Pancreas (tissue), 10 donors: ENCODE data around the gene SLITRK1. TPM values are rescaled to one million over a fixed set of nuclear protein-coding genes. Genes with fewer than 3 reads are reported as not detected.

Experiments
- ATAC-seq, 4 donors: fragments of 200-7000 bp; cut with Tn5 transposase; one replicate each; pipeline versions ENCODE4 v1.8.0 to v1.9.1; 2020; ENCODE audit warnings: mild to moderate bottlenecking in 4 of 4, moderate library complexity in 4 of 4
- DNase-seq, 6 donors: peaks; one replicate each; pipeline ENCODE4 v3.0.0-alpha.2; 2020
- FAIRE-seq: peaks from 2 replicates; lab custom pipeline; 2012; peaks lifted over from hg19 to GRCh38; lab: Jason Lieb, UNC
- H3K27ac ChIP-seq, 4 donors: fragments of 200-600 bp; sonication (generic); 1 replicate in 3 of 4; 2 replicates in 1 of 4; pipeline versions ENCODE4 v1.5.0 to v1.8.0; 2020
- H3K27me3 ChIP-seq, 4 donors: fragments of 200-600 bp; one replicate each; pipeline ENCODE4 v1.8.0; 2021
- H3K36me3 ChIP-seq, 3 donors: fragments of 200-600 bp; sonication (generic) in 1 of 3; one replicate each; pipeline versions ENCODE4 v1.5.0 to v1.8.0; 2020 to 2021
- H3K4me1 ChIP-seq, 3 donors: fragments of 200-600 bp; one replicate each; pipeline ENCODE4 v1.8.0; 2021
- H3K4me3 ChIP-seq, 4 donors: fragments of 200-600 bp; sonication (generic) in 2 of 4; one replicate each; pipeline versions ENCODE4 v1.5.0 to v1.8.0; 2020 to 2021
- H3K9me3 ChIP-seq, 4 donors: fragments of 200-600 bp; one replicate each; pipeline ENCODE4 v1.8.0; 2021
- WGBS, 2 donors: extraction: QIAGEN DNeasy Blood & Tissue Kit; methylation state at CpG; one replicate each; pipeline ENCODE4 v1.1.7; 2013; 5-methylcytosine and 5-hydroxymethylcytosine counted together
- intact Hi-C, 3 donors: fragments of 100-400 bp; cut with DNase I; formaldehyde crosslinking; loops; one replicate each; pipeline versions ENCODE4 v1.11.1 to v1.14.2; 2022
- polyA plus RNA-seq, 2 donors: library from polyadenylated mRNA; stranded (reverse); fragments of 200-250 nt; gene quantifications; one replicate each; pipeline ENCODE4 v1.2.3, GENCODE V29; 2013
- total RNA-seq, 6 donors: library from RNA; stranded (reverse); fragmentation: NEBNext Ultra II Directional in 4 of 6; extraction: Animal tissue kit (Norgen Biotek cat#: 25700) in 4 of 6; gene quantifications; one replicate each; pipeline versions ENCODE4 v1.2.1 to v1.2.4, GENCODE V29; 2021 to 2023
- TF ChIP-seq, protein P1 (sequence below), 4 donors: fragments of 200-600 bp; sonication (generic) in 3 of 4; IDR thresholded peaks; one replicate each; pipeline versions ENCODE4 v1.5.0 to v1.8.0; 2021; ENCODE audit warnings: antibody characterized with exemption in 4 of 4
- donor health status: healthy with polysubstance abuse.
- donor health status: DM: no; HTN: no; CAD: no; lungs with moderate emphysema.
- donor health status: DM: no; HTN: no; CAD: no.
- donor health status: control.
- donor health status: control.
- donor health status: Bipolar disorder and iron deficiency.
- donor health status: DM: yes; HTN: yes; CAD: no.
- donor health status: DM: no; HTN: no; CAD: no.
- donor health status: DM: no; HTN: no; CAD: no.
- donor health status: DM: yes; HTN: yes; CAD: no.

SLITRK1 gene
- total and polyA plus RNA-seq, 8 donors, result 0.18 to 1.0 (median 0.27) TPM

DNA sequence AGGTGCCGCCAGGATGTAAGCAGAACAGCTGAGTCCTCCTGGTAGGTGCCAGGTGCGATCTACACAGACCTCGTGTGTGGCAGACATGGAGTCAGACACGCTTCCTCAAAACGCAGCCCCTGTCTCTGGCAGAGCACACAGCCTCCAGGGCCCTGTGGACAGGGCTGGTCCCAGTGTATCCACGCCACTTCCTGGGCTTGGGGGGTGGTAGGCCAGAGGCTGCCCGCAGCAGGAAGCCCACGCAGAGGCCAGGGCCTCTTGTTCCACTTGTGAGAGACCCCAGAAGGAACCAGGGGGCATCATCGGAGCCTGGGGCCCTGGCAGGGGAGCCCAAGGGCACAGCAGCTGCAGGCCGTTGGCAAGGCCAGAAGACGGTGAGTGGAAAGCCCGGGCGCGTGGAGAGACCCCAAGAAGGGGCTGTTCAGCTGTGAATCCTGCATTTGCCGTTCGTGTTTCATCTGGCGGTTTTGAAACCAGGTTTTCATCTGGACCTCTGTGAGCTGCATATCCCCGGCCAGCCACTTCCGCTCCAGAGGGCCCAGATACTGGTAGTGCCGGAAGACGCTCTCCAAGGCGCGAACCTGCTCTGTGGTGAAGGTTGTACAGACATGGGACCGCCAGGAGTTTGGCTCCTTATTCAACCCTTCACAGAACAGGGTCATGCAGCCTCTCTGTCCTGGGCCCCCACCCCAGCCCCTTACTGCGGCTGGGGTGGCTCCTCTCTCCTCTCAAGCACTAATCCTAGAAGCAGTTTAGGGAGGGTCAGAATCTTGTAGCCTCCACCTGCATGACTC, 25.1 kb upstream of the SLITRK1 start:
- intact Hi-C loops, result no loop called here
- 94 to 95% methylated on average over 25 of the region's 25 CpGs for WGBS, 2 donors
- no peak for FAIRE-seq
- no peak overlapping the region for H3K27ac ChIP-seq
- no peaks in the 10 kb centered on the region for H3K9me3 ChIP-seq
- TF ChIP-seq, protein P1, sequence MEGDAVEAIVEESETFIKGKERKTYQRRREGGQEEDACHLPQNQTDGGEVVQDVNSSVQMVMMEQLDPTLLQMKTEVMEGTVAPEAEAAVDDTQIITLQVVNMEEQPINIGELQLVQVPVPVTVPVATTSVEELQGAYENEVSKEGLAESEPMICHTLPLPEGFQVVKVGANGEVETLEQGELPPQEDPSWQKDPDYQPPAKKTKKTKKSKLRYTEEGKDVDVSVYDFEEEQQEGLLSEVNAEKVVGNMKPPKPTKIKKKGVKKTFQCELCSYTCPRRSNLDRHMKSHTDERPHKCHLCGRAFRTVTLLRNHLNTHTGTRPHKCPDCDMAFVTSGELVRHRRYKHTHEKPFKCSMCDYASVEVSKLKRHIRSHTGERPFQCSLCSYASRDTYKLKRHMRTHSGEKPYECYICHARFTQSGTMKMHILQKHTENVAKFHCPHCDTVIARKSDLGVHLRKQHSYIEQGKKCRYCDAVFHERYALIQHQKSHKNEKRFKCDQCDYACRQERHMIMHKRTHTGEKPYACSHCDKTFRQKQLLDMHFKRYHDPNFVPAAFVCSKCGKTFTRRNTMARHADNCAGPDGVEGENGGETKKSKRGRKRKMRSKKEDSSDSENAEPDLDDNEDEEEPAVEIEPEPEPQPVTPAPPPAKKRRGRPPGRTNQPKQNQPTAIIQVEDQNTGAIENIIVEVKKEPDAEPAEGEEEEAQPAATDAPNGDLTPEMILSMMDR (IDR thresholded peaks at IDR 0.05), result no peak
- no peaks in the 10 kb centered on the region for H3K4me1 ChIP-seq
- no peak overlapping the region for H3K4me3 ChIP-seq
- no peak for ATAC-seq
- no peaks in the 10 kb centered on the region for H3K36me3 ChIP-seq
- no peaks in the 10 kb centered on the region for H3K27me3 ChIP-seq
- DNase-seq, result no peak

DNA sequence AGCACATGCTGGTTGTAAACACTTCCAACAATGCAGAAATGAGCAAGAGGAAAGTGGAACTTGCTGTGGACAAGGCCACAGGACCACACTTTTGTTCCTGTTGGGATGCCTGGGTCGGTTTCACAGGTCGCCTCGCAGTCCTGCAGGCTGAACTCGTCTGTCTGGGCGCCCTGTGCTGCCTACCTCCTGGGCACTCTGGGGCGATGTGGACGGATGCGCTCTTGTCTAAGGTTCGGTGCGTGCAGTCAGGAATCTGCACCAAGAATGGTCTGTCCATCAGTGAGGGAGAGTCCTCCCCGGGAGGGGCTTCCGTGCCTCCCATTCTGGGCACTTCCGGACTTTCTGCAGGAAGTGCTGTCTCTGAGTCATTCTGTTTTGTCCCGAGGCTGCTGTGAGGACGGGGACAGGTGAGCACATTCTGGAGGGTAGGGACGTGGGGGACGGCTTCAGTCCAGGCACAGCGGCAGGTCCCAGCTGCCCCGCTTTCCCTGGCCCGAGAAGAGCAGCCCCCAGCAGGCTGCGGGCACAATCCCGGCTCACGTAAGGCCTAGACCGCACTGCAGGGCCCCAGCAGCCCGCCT, 24.1 kb upstream of the SLITRK1 start:
- intact Hi-C loops, result no loop called here

DNA sequence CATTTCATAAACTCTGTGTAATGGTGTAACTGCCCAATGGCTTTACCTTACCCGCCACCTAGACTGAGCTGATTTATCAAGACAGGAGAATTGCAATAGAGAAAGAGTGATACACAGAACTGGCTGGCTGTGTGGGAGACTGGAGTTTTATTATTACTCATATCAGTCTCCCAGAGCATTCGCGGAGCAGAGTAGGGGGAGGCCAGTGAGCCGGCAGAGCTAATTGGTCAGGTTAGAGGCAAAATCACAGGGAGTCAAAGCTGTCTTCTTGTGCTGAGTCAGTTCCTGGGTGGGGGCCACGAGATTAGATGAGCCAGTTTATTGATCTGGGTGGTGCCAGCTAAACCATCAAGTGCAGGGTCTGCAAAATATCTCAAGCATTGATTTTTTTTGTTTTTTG, 23.4 kb upstream of the SLITRK1 start:
- Histone ChIP-seq H3K4me3 (no peak overlapping the region), H3K27ac (no peak overlapping the region), H3K9me3 (no peaks in the 10 kb centered on the region), H3K36me3 (no peaks in the 10 kb centered on the region), H3K4me1 (no peaks in the 10 kb centered on the region), H3K27me3 (no peaks in the 10 kb centered on the region)
- ATAC-seq, result no peak
- intact Hi-C loops, result no loop called here
- DNase-seq, result no peak
- no peak for FAIRE-seq
- TF ChIP-seq, protein P1 (IDR thresholded peaks at IDR 0.05), result no peak
- 84 to 85% methylated on average over 5 of the region's 5 CpGs for WGBS, 2 donors

More for the DNA sequence above, 24.1 kb upstream of the SLITRK1 start:
- Histone ChIP-seq H3K27me3 (no peaks in the 10 kb centered on the region), H3K36me3 (no peaks in the 10 kb centered on the region), H3K9me3 (no peaks in the 10 kb centered on the region), H3K4me3 (no peak overlapping the region), H3K27ac (no peak overlapping the region), H3K4me1 (no peaks in the 10 kb centered on the region)
- ATAC-seq (no peak), FAIRE-seq (no peak), DNase-seq (no peak)
- TF ChIP-seq, protein P1 (IDR thresholded peaks at IDR 0.05), result no peak
- 93 to 97% methylated on average over 25 of the region's 25 CpGs for WGBS, 2 donors

DNA sequence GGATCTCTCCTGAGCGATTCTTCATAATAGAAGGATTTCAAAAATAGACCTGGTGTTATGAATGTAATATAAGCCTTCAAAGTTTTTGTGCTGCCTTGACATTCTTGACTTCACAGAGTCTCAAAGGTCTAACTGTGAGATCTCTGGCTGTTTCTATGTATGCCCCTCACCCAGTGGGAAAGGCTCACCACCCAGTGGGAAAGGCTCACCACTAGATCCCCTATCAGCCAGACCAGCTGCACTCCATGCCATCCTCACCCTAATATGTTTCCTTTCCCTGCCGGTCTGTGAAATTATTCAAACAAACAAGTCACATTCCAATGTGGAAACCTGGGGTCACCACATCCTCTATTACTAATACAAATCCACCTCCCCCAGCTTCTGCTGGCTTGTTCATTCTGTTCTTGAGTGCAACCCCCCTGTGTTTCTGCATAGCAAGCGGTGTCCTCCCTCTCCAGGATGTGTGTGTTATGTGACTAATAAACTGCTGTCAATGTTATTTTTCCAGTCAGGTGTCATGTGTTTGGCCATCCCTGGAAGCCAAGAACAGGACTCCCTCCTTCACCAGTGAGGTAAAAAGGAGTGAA, 13.8 kb upstream of the SLITRK1 start:
- DNase-seq (no peak), ATAC-seq (no peak), FAIRE-seq (no peak)
- 72% methylated on average over 3 of the region's 3 CpGs for WGBS, 2 donors
- TF ChIP-seq, protein P1 (IDR thresholded peaks at IDR 0.05), result no peak
- Histone ChIP-seq H3K36me3 (no peaks in the 10 kb centered on the region), H3K4me3 (no peak overlapping the region), H3K27ac (no peak overlapping the region), H3K4me1 (no peaks in the 10 kb centered on the region), H3K27me3 (no peaks in the 10 kb centered on the region), H3K9me3 (no peaks in the 10 kb centered on the region)
- intact Hi-C loops, result no loop called here
